ENCODE data around the gene ADAM10. TPM values are rescaled to one million over a fixed set of nuclear protein-coding genes. Genes with fewer than 3 reads are reported as not detected.

Gene ADAM10
- total and polyA plus RNA-seq, 7 donors, result 7.9 to 37.9 (median 33.1) TPM

DNA sequence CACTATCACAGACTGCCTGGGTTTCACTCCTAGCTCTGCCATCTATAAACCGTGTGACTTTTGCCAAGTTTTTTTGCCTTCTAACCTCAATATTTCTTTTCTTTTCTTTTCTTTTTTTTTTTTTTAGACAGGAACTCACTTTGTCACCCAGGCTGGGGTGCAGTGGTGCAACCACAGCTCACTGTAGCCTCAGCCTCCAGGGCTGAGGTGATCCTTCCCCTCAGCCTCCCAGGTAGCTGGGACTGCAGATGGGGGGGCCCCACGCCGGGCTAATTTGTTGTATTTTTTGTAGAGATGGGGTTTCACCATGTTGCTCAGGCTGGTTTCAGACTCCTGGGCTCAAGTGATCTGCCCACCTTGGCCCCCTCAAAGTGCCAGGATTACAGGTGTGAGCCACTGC, 3.2 kb upstream of the ADAM10 start:
- TF ChIP-seq, protein P1, sequence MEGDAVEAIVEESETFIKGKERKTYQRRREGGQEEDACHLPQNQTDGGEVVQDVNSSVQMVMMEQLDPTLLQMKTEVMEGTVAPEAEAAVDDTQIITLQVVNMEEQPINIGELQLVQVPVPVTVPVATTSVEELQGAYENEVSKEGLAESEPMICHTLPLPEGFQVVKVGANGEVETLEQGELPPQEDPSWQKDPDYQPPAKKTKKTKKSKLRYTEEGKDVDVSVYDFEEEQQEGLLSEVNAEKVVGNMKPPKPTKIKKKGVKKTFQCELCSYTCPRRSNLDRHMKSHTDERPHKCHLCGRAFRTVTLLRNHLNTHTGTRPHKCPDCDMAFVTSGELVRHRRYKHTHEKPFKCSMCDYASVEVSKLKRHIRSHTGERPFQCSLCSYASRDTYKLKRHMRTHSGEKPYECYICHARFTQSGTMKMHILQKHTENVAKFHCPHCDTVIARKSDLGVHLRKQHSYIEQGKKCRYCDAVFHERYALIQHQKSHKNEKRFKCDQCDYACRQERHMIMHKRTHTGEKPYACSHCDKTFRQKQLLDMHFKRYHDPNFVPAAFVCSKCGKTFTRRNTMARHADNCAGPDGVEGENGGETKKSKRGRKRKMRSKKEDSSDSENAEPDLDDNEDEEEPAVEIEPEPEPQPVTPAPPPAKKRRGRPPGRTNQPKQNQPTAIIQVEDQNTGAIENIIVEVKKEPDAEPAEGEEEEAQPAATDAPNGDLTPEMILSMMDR (IDR thresholded peaks at IDR 0.05), result no peak
- Histone ChIP-seq H3K36me3 (ENCODE audit: insufficient read depth in 1 of 2, low read depth in 1 of 2) (no peaks in the 10 kb centered on the region), H3K9me3 (no peaks in the 10 kb centered on the region), H3K27me3 (ENCODE audit: insufficient read depth in 3 of 3, low read length in 2 of 3) (no peaks in the 10 kb centered on the region), H3K4me1 (no peaks in the 10 kb centered on the region), H3K27ac (no peak overlapping the region), H3K4me3 (no peak overlapping the region)
- intact Hi-C loops (cut with DNase I), result loop anchor here in 1 of 2 donors (5.0 kb wide), 1 partner anchor 525 kb away; no protein-coding TSS in a partner anchor
- 84 to 89% (median 86%) methylated on average over 3 of the region's 3 CpGs for WGBS, 3 donors
- DNase-seq, result no peak
- no peak for ATAC-seq

DNA sequence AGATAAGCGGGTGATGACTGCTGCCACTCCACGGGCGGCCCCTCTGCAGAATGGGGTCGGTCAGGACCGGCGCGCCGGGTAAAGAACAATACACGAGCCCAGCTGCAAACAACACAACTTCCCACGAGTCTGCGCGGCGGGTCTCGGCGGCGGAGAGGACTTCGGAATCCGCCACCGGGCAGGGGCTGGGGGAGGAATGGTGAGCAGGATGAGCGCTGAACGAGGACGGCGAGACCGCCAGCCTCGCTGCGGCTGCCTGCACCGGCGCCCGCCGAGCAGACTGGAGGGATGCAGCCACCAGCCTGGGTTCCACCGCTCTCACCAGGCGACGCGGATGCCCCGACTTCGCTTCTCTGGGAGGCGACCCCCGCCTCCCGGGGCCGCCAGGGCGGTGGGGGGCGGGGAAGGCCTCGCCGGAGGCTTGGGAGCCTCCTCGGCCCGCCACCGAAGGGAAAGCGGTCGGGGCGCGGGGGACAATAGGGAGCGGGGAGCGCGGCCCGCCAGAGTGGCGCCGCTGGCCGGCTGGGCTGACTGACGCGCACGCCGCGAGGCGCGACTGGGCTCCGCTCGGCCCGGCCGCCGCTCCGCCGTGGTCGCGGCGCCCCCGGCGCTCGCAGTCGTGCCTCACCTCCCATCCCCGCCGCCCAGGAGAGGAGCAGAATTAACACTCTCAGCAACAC, 515 bp downstream of the ADAM10 start:
- peak overlapping the region; percentile 97 for H3K4me3 ChIP-seq
- DNase-seq, result peak; percentile 49 to 75
- peak; percentile 52 to 64 (median 58) for ATAC-seq
- H3K27me3 ChIP-seq (ENCODE audit: insufficient read depth in 3 of 3, low read length in 2 of 3), result no peaks in the 10 kb centered on the region
- no peaks in the 10 kb centered on the region for H3K36me3 ChIP-seq (ENCODE audit: insufficient read depth in 1 of 2, low read depth in 1 of 2)
- H3K4me1 ChIP-seq, result peaks cover 23% of the 10 kb centered on the region
- TF ChIP-seq, protein P1 (IDR thresholded peaks at IDR 0.05), result no peak
- intact Hi-C loops (cut with DNase I), result loop anchor here (5.0 to 10.0 kb wide), 4 partner anchors 122 to 417 kb away; no protein-coding TSS in a partner anchor
- peak overlapping the region; percentile 98 for H3K27ac ChIP-seq
- 0 to 1% (median 0%) methylated on average over 37 to 81 of the region's 81 CpGs for WGBS, 3 donors
- no peaks in the 10 kb centered on the region for H3K9me3 ChIP-seq

DNA sequence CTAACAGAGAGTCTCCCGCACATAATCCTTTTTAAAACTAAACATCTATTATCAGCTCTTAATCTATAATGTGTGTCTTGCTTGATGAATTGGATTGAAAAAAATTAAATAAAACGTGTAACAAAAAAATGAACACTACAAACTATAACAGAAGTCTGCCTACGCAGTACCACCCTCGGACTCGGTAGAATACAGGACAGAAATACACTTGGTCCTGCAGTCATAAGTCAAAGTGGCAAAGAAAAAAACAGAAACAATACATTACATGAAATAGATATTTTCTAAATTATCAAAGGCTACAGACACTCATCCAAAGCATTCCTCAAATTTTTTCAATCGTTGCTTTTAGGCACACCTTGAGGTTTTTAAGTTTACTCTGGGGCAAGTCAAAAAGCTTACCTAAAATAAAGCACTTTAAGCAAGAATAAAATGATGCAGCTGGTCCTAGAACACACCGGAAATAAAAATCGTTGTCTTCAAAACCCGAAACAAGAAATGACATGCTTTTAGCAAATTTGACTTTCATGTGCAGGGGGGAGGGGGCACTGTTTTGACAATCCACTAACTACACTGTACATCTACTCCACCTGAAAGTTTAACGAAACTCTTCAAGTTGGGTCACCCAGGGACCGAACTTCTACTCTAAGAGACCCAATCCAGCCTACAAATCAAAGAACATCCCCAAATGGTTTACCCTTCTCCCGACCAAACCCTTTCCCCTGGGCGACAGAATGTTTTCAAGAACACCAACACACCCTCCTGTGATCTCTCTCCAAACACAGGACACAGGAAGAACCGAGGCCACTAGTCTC, 1.3 kb downstream of the ADAM10 start:
- DNase-seq (no peak), ATAC-seq (no peak)
- no peaks in the 10 kb centered on the region for H3K36me3 ChIP-seq (ENCODE audit: insufficient read depth in 1 of 2, low read depth in 1 of 2)
- TF ChIP-seq, protein P1 (IDR thresholded peaks at IDR 0.05), result no peak
- H3K27ac ChIP-seq, result peak overlapping the region; percentile 98
- H3K27me3 ChIP-seq (ENCODE audit: insufficient read depth in 3 of 3, low read length in 2 of 3), result no peaks in the 10 kb centered on the region
- intact Hi-C loops (cut with DNase I), result loop anchor here (5.0 to 10.0 kb wide), 4 partner anchors 121 to 416 kb away; no protein-coding TSS in a partner anchor
- 3 to 4% (median 3%) methylated on average over 14 of the region's 14 CpGs for WGBS, 3 donors
- H3K9me3 ChIP-seq, result no peaks in the 10 kb centered on the region
- H3K4me3 ChIP-seq, result peak overlapping the region; percentile 97
- H3K4me1 ChIP-seq, result peaks cover 23% of the 10 kb centered on the region

DNA sequence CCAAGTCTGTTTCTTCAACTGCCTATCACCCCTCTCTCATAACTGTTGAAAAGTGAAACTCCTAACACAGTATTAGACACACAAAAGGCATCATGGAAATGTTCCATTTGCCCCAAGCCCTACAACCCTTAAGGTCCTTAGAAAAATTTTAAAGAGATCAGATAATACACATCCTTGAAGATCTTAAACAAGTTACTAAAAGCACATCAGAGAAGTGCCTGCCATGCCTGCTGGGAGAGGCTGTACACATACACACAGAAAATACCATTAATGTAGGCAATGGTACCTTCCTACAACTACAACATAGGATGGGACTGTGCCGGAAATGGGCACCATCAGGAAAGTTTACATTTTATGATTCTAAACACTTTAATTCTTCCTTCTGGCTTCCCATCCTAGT, 3.3 kb downstream of the ADAM10 start:
- Histone ChIP-seq H3K4me3 (no peak overlapping the region), H3K4me1 (peaks cover 34% of the 10 kb centered on the region), H3K36me3 (ENCODE audit: insufficient read depth in 1 of 2, low read depth in 1 of 2) (no peaks in the 10 kb centered on the region), H3K27ac (no peak overlapping the region), H3K27me3 (ENCODE audit: insufficient read depth in 3 of 3, low read length in 2 of 3) (no peaks in the 10 kb centered on the region), H3K9me3 (no peaks in the 10 kb centered on the region)
- TF ChIP-seq, protein P1 (IDR thresholded peaks at IDR 0.05), result no peak
- WGBS, 3 donors, result 100% methylated on average over 1 of the region's 1 CpG
- no peak for ATAC-seq
- intact Hi-C loops (cut with DNase I), result loop anchor here (5.0 to 10.0 kb wide), 4 partner anchors 119 to 414 kb away; no protein-coding TSS in a partner anchor
- DNase-seq, result no peak
